T-helper 1 cell treated with Interleukin-12 subunit alpha and Interleukin-12 subunit beta and Interleukin-4 antibody, amounts not matched to agents 30 μg/mL and 1 μg/mL, for 36 hours (primary cell): ENCODE measurements around the gene OSBPL10.

Experiments used
- H3K27ac Mint-ChIP-seq: one replicate; pipeline ENCODE4 v1.8.0; 2021; ENCODE audit warnings: mild to moderate bottlenecking, mixed read lengths
- H3K27me3 Mint-ChIP-seq: one replicate; pipeline ENCODE4 v1.8.0; 2021; ENCODE audit warnings: low read depth, mixed read lengths
- H3K36me3 Mint-ChIP-seq: one replicate; pipeline ENCODE4 v1.8.0; 2021; ENCODE audit warnings: low read depth, mixed read lengths
- H3K4me1 Mint-ChIP-seq: one replicate; pipeline ENCODE4 v1.8.0; 2021; ENCODE audit warnings: low read depth, mixed read lengths
- H3K4me3 Mint-ChIP-seq: one replicate; pipeline ENCODE4 v1.8.0; 2021; ENCODE audit warnings: mild to moderate bottlenecking, moderate library complexity, mixed read lengths
- H3K9me3 Mint-ChIP-seq: one replicate; pipeline ENCODE4 v1.8.0; 2021; ENCODE audit warnings: mixed read lengths

Gene OSBPL10

GRCh38 chr3:31976302-31976701 is 4.8 kb downstream of the OSBPL10 start:
- Mint-ChIP-seq H3K27me3 (peaks cover 7% of the 10 kb centered on the region), H3K36me3 (no peaks in the 10 kb centered on the region), H3K4me1 (peaks cover 19% of the 10 kb centered on the region), H3K9me3 (no peaks in the 10 kb centered on the region), H3K4me3 (no peak overlapping the region), H3K27ac (no peak overlapping the region)

- Mint-ChIP-seq H3K4me3 (no peak overlapping the region), H3K4me1 (peaks cover 16% of the 10 kb centered on the region), H3K27me3 (peaks cover 7% of the 10 kb centered on the region), H3K27ac (no peak overlapping the region), H3K36me3 (no peaks in the 10 kb centered on the region), H3K9me3 (no peaks in the 10 kb centered on the region)
Observed at GRCh38 chr3:31974964-31975363, 6.1 kb downstream of the OSBPL10 start.

GRCh38 chr3:31974471-31974870 is 6.6 kb downstream of the OSBPL10 start:
- Mint-ChIP-seq H3K4me3 (no peak overlapping the region), H3K36me3 (no peaks in the 10 kb centered on the region), H3K27ac (no peak overlapping the region), H3K4me1 (peaks cover 13% of the 10 kb centered on the region), H3K9me3 (no peaks in the 10 kb centered on the region), H3K27me3 (peaks cover 4% of the 10 kb centered on the region)

GRCh38 chr3:31973837-31974236 is 7.2 kb downstream of the OSBPL10 start:
- Mint-ChIP-seq H3K4me1 (peaks cover 6% of the 10 kb centered on the region), H3K36me3 (no peaks in the 10 kb centered on the region), H3K27ac (no peak overlapping the region), H3K9me3 (no peaks in the 10 kb centered on the region), H3K4me3 (no peak overlapping the region), H3K27me3 (no peaks in the 10 kb centered on the region)

- Mint-ChIP-seq H3K9me3 (no peaks in the 10 kb centered on the region), H3K36me3 (no peaks in the 10 kb centered on the region), H3K27me3 (no peaks in the 10 kb centered on the region), H3K4me3 (no peak overlapping the region), H3K4me1 (peaks cover 2% of the 10 kb centered on the region), H3K27ac (no peak overlapping the region)
Observed at GRCh38 chr3:31973081-31973480, 8.0 kb downstream of the OSBPL10 start.

GRCh38 chr3:31971607-31972006 is 9.5 kb downstream of the OSBPL10 start:
- H3K9me3 Mint-ChIP-seq: no peaks in the 10 kb centered on the region
- H3K27me3 Mint-ChIP-seq: no peaks in the 10 kb centered on the region
- H3K4me1 Mint-ChIP-seq: no peaks in the 10 kb centered on the region
- H3K27ac Mint-ChIP-seq: no peak overlapping the region
- H3K36me3 Mint-ChIP-seq: no peaks in the 10 kb centered on the region
- no peak overlapping the region for H3K4me3 Mint-ChIP-seq

GRCh38 chr3:31968927-31969418 is 12.1 kb downstream of the OSBPL10 start:
- Mint-ChIP-seq H3K4me1 (peaks cover under 1% of the 10 kb centered on the region), H3K9me3 (no peaks in the 10 kb centered on the region), H3K4me3 (no peak overlapping the region), H3K27me3 (no peaks in the 10 kb centered on the region), H3K27ac (no peak overlapping the region), H3K36me3 (no peaks in the 10 kb centered on the region)

GRCh38 chr3:31968369-31968926 is 12.6 kb downstream of the OSBPL10 start:
- Mint-ChIP-seq H3K27ac (no peak overlapping the region), H3K4me1 (peaks cover 5% of the 10 kb centered on the region), H3K27me3 (no peaks in the 10 kb centered on the region), H3K9me3 (no peaks in the 10 kb centered on the region), H3K4me3 (no peak overlapping the region), H3K36me3 (no peaks in the 10 kb centered on the region)

- H3K27ac Mint-ChIP-seq: no peak overlapping the region
Observed at GRCh38 chr3:31967592-31967991, 13.5 kb downstream of the OSBPL10 start.

GRCh38 chr3:31966978-31967591 is 14.0 kb downstream of the OSBPL10 start:
- Mint-ChIP-seq H3K9me3 (no peaks in the 10 kb centered on the region), H3K27me3 (no peaks in the 10 kb centered on the region), H3K36me3 (peaks cover 3% of the 10 kb centered on the region), H3K4me3 (no peak overlapping the region), H3K27ac (no peak overlapping the region), H3K4me1 (peaks cover 9% of the 10 kb centered on the region)

More at GRCh38 chr3:31967592-31967991, 13.5 kb downstream of the OSBPL10 start:
- H3K9me3 Mint-ChIP-seq: no peaks in the 10 kb centered on the region
- H3K36me3 Mint-ChIP-seq: peaks cover 3% of the 10 kb centered on the region
- peaks cover 9% of the 10 kb centered on the region for H3K4me1 Mint-ChIP-seq
- H3K27me3 Mint-ChIP-seq: no peaks in the 10 kb centered on the region
- H3K4me3 Mint-ChIP-seq: no peak overlapping the region

- Mint-ChIP-seq H3K36me3 (peaks cover 5% of the 10 kb centered on the region), H3K9me3 (no peaks in the 10 kb centered on the region), H3K4me3 (no peak overlapping the region), H3K27ac (no peak overlapping the region), H3K4me1 (peaks cover 20% of the 10 kb centered on the region), H3K27me3 (no peaks in the 10 kb centered on the region)
Observed at GRCh38 chr3:31962801-31963205, 18.3 kb downstream of the OSBPL10 start.

- H3K36me3 Mint-ChIP-seq: peaks cover 5% of the 10 kb centered on the region
- H3K27me3 Mint-ChIP-seq: no peaks in the 10 kb centered on the region
- H3K9me3 Mint-ChIP-seq: peaks cover 3% of the 10 kb centered on the region
- H3K4me1 Mint-ChIP-seq: peaks cover 20% of the 10 kb centered on the region
- no peak overlapping the region for H3K27ac Mint-ChIP-seq
- no peak overlapping the region for H3K4me3 Mint-ChIP-seq
Observed at GRCh38 chr3:31960793-31961431, 20.1 kb downstream of the OSBPL10 start.

GRCh38 chr3:31959951-31960792 is 20.9 kb downstream of the OSBPL10 start:
- H3K27me3 Mint-ChIP-seq: no peaks in the 10 kb centered on the region
- peaks cover 9% of the 10 kb centered on the region for H3K9me3 Mint-ChIP-seq
- H3K27ac Mint-ChIP-seq: no peak overlapping the region
- no peak overlapping the region for H3K4me3 Mint-ChIP-seq
- peaks cover 5% of the 10 kb centered on the region for H3K36me3 Mint-ChIP-seq
- H3K4me1 Mint-ChIP-seq: peaks cover 20% of the 10 kb centered on the region

- no peak overlapping the region for H3K27ac Mint-ChIP-seq
- H3K9me3 Mint-ChIP-seq: peaks cover 18% of the 10 kb centered on the region
- peaks cover 20% of the 10 kb centered on the region for H3K4me1 Mint-ChIP-seq
- no peak overlapping the region for H3K4me3 Mint-ChIP-seq
- H3K36me3 Mint-ChIP-seq: peaks cover 5% of the 10 kb centered on the region
- H3K27me3 Mint-ChIP-seq: no peaks in the 10 kb centered on the region
Observed at GRCh38 chr3:31959251-31959650, 21.8 kb downstream of the OSBPL10 start.
